Occipital lobe (tissue), 3 donors: ENCODE data around the gene CCDC30. TPM values are rescaled to one million over a fixed set of nuclear protein-coding genes. Genes with fewer than 3 reads are reported as not detected.

Source experiments
- DNase-seq: peaks from one replicate; lab custom pipeline; 2025; lab: John Stamatoyannopoulos, UW
- small RNA-seq: library from RNA; depleted of rRNA; stranded (forward); fragments of <200 nt; gene quantifications from one replicate; pipeline ENCODE3, GENCODE V24; 2014
- total RNA-seq: library from RNA; depleted of rRNA; stranded (reverse); fragments of >200 nt; gene quantifications from one replicate; pipeline ENCODE4 v1.2.3, GENCODE V29; 2014

Gene CCDC30
- total RNA-seq, 1 donor from 2014 or later, result 15.4 TPM

- DNase-seq, result no peak
Observed at GRCh38 chr1:42690477-42691156, 227.5 kb downstream of the CCDC30 start.

GRCh38 chr1:42691157-42691498, 228.0 kb downstream of the CCDC30 start:
- DNase-seq, result no peak

GRCh38 chr1:42692461-42692860, 229.4 kb downstream of the CCDC30 start:
- no peak for DNase-seq

DNA sequence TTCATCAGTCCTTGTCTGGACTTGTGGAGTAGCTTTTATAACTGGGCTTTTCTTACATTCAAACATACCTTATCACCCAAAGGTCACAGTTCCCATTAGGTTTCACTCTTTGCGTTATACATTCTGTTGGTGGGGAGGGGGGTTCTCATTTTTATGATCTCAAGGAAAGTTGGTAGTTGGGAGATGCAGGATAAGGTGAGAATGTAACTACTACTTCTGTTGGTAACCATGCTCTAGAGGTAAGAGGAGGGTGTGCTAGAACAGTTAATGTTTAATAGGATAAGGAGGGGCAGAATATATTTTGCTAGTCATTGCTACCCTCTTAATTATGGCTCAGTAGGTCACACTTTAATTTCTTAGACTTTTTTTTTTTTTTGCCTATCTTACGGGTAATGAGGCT, 229.8 kb downstream of the CCDC30 start:
- DNase-seq, result no peak

GRCh38 chr1:42698081-42698813, 235.2 kb downstream of the CCDC30 start:
- DNase-seq, result no peak

DNA sequence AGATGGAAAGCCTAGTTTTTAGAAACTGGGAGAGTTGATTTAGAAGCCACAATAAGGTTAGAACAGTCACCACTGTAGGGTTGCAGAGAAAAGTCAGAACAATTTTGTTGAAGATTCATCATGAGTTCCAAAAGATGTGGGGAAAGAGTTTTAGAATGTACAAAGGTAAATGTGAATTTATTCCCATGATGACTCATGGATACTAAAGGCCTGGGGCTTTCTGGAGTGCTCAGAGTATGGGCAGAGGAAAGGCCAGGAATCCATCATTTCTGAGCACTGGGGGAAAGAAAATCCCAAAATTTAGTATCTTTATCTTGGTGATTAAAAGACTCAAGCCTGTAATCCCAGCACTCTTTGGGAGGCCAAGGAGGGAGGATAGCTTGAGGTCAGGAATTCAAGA, 236.9 kb downstream of the CCDC30 start:
- DNase-seq, result no peak

DNA sequence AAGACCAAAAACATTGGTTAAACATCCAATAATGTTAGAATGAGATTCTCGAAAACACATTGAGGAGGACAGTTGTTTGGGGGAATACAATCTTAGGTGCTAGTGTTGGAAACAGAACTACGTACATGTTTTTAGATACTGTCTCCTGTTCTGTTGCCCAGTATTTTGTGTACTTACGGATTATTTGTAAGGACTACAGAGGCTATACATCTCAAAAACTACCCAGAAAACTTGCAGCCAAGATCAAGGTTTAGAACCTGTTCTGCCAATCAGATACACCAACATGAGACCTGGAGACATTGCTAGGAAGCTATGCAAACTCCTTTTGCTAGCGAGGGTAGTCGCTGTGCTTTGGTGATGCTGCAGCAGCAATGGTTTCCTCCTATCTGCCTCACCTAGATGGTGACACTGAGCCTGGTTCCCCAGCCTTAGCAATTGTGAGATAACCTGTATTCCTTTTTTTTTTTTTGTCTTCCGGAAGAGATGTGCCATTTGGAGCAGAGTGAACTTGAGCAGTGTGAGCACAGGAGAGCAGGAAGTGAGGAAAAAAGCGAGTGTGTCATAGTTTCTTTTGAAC, 240.9 kb downstream of the CCDC30 start:
- DNase-seq, result no peak

Small RNAs within 50 kb of the gene (small RNA-seq; reads per million reads assigned to genes)
- gene RNU6-536P (not detected), gene TMSB4XP1 (not detected)

Other genes with a start within 250 kb of the CCDC30 start
- gene FOXJ3, start 128.1 kb upstream of the CCDC30 start, total RNA-seq, result 107 TPM
- 22.9 TPM for gene RIMKLA, start 82.5 kb upstream of the CCDC30 start, total RNA-seq
- gene ZMYND12, start 7.3 kb upstream of the CCDC30 start, total RNA-seq, result not detected
- gene PPCS, start 6.7 kb upstream of the CCDC30 start, total RNA-seq, result 16.7 TPM
- 16.4 TPM for gene PPIH, start 195.1 kb downstream of the CCDC30 start, total RNA-seq
- gene YBX1, start 219.1 kb downstream of the CCDC30 start, total RNA-seq, result 1,163 TPM